Left ventricle myocardium superior (tissue), 1 donor: ENCODE results near the gene PDGFA. TPM values are rescaled to one million over a fixed set of nuclear protein-coding genes. Genes with fewer than 3 reads are reported as not detected.

Experiments
- ATAC-seq: fragments of 200-7000 bp; cut with Tn5 transposase; one replicate; pipeline ENCODE4 v1.9.1; 2020; ENCODE audit warnings: mild to moderate bottlenecking, moderate library complexity
- DNase-seq: peaks from one replicate; pipeline ENCODE4 v3.0.0-alpha.2; 2020
- intact Hi-C: fragments of 100-400 bp; cut with micrococcal nuclease; formaldehyde crosslinking; loops from one replicate; pipeline ENCODE4 v1.11.0; 2022
- total RNA-seq: library from RNA; stranded (reverse); fragmentation: NEBNext Ultra II Directional; extraction: Animal tissue kit (Norgen Biotek cat#: 25700); gene quantifications from one replicate; pipeline ENCODE4 v1.2.1, GENCODE V29; 2021
- donor health status: DM: no; HTN: yes; CAD: no; lungs with severe emphysema.

The PDGFA gene
- total RNA-seq, 1 donor from 2014 or later: 32.7 TPM

DNA sequence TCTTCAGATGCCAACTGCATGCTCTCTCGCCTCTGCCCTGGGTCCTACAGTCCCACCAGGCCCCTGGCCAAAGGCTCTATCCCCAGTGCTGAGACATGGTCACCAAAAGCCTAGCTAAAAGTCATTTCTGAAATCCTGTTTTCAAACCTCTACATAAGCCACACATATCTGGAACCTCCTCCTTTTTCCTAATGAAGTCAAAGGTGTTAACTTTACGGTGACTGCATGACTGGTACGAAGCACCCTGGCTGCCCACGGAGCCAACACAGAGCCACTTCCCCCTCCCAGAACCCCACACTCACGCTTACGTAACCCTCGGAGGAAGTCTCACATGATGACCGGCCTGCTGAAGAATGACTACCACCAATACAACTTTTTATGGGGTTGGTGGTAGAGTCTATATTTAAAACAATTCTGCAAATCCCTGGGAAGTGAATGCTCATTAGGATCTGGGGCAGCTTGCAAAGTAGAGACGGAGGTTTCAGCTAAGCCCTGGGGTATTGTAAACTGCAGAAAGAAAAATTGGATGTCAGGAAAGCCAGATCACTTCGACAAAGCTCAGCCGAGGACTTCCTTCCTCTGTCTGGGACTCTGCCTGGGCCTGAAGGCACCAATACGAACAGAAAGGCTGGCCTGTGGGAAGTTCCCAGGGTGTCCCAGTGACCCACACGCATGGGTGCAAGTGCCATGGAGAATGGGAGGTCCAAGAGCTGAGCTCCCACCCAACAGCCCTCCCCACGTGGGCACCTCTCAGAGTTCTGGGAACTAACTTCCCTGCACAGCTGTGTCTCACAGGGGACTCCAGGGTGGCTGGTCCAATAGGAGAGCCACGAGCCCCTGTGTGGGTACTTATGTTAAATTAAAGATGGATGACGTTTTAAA lies 50.7 kb downstream of the PDGFA start:
- intact Hi-C loops: no loop called here
- ATAC-seq: no peak
- peak; percentile 11 for DNase-seq

DNA sequence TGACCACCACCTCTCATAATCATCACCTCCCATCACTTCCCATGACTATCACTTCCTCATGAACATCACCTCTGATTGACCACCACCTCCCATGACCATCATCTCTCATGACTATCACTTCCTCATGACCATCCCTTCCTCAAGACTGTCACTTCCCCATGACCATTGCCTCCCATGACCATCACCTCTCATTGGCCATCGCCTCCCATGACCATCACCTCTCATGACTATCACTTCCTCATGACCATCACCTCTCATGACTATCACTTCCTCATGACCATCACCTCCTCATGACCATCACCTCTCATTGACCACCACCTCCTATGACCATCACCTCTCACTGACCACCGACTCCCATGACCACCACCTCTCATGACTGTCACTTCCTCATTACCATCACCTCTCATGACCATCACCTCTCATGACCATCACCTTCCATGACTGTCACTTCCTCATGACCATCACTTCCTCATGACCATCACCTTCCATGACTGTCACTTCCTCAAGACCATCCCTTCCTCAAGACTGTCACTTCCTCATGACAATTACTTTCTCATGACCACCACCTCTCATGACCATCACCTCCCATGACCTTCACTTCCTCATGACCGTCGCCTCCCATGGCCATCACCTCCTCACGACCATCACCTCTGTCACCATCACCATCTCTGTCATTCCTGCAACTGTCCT lies 51.6 kb downstream of the PDGFA start:
- ATAC-seq (no peak), DNase-seq (no peak)
- intact Hi-C loops: no loop called here

GRCh38 chr7:467393-467828 lies 52.2 kb downstream of the PDGFA start:
- ATAC-seq (no peak), DNase-seq (no peak)
- intact Hi-C loops: no loop called here

DNA sequence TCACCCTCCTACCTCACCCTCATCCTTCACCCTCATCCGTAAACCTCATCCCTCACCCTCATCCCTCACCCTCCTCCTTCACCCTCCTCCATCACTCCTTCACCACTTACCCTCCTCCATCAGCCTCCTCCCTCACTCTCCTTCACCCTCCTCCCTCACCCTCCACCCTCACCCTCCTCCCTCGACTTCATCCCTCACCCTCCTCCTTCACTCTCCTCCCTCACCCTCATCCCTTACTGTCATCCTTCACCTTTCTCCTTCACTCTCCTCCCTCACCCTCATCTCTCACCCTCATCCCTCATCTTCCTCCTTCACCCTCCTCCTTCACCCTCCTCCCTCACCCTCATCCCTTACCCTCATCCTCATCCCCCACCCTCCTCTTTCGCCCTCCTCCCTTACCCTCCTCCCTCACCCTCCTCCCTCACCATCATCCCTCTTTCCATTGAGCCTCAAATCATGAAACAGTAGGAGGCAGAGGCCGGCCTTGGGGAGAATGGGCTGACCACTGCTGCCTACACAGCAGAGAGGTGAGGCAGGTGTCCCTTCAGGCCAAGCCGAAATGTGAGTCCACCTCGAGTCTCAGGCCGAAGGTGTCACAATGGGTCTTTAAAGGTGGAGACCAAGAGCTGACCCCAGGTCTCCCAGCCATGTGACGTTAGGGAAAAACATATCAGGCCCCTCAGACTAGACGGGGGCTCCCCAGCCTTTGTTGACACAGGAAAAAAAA lies 53.0 kb downstream of the PDGFA start:
- DNase-seq: no peak
- intact Hi-C loops: no loop called here
- no peak for ATAC-seq

DNA sequence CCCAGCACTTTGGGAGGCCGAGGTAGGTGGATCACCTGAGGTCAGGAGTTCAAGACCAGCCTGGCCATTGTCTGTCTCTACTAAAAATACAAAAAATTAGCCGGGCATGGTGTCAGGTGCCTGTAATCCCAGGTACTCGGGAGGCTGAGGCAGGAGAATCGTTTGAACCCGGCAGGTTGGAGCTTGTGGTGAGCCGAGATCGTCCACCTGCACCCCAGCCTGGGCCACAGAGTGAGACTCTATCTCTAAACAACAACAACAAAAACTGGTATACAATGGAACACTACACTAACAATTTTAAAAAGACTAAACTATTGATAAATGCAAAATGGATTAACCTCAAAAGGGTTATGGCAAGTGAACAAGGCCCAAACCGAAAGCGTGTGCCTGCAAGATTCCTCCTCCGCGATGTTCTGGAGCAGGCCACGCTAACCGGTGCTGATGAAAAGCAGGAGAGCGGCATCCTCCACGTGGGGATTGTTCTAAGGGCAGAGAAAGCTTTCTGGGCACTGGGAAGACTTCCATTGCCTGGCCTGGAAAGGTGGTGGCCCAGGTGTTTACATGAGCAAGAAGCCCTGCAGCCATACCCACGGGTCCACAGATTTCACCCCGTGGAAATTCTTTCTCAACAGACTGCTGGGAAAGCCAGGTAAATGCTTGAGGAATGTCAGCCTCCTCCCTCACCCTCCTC lies 53.8 kb downstream of the PDGFA start:
- intact Hi-C loops: no loop called here
- DNase-seq (peak; percentile 18), ATAC-seq (no peak)

DNA sequence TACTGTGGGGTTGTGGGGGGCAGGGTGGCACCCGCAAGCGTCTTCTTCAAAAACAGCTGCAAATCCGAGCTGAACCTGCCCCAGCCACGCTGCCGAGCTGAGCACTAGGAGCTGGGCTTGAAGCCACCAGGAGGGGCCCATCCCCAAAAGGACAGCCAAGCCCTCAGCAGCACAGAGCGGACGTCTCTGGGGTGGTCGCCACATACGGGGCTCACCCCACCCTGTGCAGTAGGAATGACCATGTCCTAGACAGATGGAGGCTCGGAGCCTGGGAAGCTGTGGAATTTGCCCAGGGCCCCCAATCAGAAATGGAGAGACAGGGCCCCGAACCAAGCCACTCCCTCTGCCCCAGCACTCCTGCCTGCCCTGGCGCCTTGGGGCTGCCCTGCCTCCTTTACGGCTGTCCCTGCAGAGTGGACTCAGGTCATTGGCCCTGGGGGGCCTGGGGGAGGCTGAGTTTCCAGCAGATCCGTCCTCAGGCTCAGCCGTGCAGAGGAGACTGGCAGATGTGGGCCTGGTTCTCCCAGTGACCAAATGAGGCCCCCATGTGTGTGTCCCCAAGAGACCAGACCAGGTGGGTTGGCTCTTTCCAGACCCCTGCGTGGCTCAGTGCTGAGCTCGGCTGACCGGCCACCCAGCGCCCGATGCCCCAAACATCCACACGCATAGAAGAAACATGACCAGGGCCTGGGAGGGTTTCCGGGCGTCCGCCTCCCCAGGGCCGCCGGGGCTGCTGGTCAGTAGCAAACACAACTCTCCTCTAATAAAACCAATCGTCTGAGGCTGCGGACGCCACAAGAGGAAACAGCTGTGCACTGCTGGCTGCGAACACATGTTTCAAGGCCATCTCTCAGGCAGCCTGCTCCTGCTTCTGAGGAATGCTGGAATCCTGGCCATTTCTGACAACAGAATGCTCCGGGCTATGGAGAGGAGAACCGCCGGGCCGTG lies 54.9 kb downstream of the PDGFA start:
- DNase-seq (peak; percentile 55), ATAC-seq (peak; percentile 75)
- intact Hi-C loops: no loop called here

DNA sequence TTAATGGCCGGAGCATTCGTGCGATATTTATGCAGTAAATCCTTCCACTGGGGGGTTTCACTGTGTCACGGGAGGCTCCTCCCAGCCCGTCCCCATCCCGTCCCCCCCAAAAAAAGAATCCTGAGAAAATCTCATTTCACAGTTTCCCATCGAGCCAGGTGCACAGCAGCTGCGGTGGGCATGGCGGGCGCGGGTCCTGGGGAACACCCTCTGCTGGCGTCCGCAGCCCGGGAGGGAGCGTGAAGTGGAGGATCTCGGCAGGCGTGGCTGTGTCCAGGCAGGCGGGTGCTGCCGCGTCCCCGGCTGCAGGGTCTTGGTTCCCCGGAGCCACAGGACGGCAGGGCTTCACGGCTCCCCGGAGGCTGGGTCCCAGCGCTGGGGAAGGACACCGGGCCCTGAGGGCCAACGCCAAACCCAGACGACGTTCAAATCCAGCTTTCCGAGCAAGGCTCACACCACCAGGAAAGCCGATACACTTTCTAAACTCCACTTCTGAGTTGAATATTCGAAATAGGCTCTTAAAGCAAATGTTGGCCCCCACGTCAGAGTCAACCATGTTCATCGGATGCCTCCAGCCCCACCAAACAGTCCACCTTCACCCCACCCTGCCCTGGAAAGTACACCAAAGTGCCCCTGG lies 55.7 kb downstream of the PDGFA start:
- intact Hi-C loops: no loop called here
- no peak for DNase-seq
- ATAC-seq: no peak

DNA sequence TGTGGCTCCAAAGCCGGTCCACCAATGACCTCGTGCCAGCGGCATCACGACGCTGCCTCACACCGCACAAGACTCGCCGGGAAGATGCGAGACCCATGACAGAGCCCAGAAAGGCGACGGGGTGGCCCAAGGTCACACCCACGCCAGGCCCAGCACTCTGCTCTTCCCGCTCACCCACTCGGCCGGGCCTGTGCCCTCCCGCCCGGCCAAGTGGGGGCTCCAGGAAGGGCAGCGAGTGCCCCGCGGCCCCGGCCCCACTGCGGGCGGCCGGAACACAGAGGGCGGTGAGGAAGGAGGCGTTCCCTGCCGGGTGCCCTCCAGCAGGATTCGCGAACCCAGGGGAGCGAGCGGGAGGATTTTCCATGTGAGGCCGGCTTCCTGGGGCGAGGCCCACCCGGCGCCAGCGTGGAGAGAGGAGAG lies 56.3 kb downstream of the PDGFA start:
- DNase-seq (no peak), ATAC-seq (no peak)
- intact Hi-C loops: no loop called here

GRCh38 chr7:462173-463103 lies 57.2 kb downstream of the PDGFA start:
- DNase-seq (peak; percentile 13), ATAC-seq (no peak)
- intact Hi-C loops: no loop called here

DNA sequence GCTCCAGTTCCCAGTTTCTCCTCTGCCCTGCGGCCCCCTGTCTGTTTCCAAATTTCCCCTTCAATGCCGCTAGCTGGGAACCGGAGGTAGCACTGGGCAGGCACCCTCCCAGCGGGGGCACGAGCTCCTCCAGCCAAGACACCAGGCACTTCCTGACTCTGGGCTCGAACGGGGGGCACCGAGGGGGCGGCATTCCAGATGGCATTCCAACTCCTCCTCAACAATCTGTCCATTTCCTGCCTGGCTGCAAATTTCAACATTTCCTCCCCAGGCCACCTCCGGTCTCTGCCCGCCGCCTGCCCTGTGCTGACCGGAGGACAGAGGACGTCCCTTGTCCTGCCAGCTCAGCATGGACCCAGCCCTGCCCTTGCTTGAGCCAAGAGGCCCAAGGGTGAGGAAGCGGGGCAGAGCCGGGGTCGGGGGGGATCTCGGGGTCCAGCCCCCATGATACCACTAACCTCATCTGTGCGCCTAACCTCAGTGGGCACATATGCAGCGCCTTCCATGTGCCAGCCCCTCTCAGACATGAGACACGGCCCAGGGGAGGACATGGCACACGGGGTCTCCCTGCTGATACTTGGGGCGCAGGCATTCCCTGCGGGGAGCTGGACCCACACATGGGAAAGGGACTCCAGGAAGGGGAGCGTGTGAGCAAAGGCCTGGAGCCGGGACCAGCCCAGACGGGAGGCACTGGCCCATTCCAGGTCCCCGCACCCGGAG lies 58.0 kb downstream of the PDGFA start:
- intact Hi-C loops: no loop called here
- DNase-seq: no peak
- ATAC-seq: no peak

- no peak for DNase-seq
- ATAC-seq: no peak
- intact Hi-C loops: no loop called here
Observed at GRCh38 chr7:461117-461452, 58.6 kb downstream of the PDGFA start.

DNA sequence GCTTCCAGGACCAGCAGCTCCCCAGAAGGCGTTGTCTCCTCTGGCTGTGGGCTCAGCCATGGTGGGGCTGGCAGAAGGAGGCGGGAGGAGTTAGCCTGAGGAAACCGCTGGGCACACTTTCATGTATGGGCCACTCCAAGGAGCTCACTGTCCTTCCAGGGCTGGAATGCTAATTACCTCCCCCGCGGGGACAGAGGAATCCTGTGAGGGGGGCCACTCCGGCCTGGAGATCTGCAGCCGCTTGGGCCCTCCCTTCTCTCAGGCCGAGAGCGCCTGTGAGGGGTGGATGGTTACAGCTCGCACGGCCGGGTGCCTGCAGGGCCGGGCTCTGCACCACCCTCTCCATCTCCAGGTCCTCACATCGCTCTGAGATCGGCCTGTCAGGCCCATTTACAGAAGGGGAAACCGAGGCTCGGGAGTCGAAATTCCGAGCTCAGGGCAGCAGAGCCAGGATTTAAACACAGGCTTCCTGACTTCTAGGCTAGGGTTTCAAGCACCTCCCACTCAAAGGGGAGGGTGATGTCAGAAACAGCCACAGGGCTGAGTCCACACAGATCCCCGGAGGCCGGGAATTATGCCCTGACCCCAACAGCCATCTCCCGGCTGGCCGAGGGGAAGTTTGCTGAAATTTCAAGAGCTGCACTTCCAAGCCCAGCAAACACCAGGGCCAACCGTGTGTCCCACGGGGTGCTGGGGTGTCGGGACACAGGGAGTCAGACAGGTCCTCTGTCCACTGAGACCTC lies 59.1 kb downstream of the PDGFA start:
- no peak for DNase-seq
- peak; percentile 56 for ATAC-seq
- intact Hi-C loops: no loop called here

DNA sequence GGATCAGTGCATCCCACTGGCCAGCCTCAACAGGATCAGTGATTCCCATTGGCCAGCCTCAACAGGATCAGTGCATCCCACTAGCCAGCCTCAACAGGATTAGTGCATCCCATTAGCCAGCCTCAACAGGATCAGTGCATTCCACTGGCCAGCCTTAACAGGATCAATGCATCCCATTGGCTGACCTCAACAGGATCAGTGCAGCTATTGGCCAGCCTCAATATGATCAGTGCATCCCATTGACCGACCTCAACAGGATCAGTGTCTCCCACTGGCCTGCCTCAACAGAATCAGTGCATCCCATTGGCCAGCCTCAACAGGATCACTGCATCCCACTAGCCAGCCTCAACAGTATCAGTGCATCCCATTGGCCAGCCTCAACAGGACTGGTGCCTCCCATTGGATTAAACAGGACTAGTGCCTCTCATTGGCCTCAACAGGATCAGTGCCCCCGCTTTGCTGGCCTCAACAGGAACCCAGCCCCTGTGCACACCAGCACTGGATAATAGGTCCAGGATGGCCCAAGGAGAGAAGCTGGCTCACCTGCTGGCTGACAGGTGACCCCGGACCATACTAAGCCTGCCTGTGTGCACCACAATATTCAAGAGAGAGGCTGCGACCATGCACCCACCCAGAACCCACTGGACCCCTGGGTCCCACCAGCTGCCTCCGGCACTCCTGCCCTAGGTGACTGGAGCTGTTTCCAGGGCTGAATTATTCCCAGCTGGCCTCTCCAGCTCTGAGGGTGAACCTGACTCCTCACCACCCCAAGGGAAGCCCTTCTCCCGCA lies 59.9 kb downstream of the PDGFA start:
- intact Hi-C loops: no loop called here
- DNase-seq: no peak
- no peak for ATAC-seq

DNA sequence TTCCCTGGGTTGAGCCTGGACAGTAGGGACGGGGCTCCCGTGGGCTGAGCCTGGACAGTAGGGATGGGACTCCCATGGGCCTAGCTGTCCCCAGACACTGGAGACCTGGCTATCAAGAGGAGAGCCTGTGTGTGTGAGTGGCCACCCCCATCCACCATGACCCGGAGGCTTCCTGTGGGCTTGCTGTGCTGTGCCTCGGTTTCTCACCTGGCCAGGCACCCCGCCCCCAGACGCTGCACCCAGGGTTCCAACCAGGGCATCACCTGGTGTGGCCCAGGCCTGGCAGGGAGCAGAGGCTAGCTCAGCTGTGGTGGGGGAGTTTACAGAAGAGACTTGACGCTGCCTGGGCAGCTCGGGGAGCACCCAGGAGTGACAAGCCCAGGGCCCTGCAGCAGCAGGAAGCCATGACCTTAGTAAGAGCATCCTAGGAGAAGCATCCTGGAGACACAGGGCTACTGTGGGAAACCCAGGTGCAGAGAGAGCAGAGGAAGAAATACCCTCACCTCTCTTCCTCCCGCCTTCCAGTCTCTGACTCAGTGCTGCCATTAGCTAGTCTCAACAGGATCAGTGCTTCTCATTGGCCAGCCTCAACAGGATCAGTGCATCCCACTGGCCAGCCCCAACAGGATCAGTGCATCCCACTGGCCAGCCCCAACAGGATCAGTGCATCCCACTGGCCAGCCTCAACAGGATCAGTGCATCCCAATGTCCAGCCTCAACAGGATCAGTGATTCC lies 61.0 kb downstream of the PDGFA start:
- ATAC-seq (no peak), DNase-seq (peak; percentile 16)
- intact Hi-C loops: no loop called here
